Activated T-helper 1 cell treated with Interleukin-2 at 50 U/mL for 16 hours (primary cell): ENCODE measurements around the gene SHD.
"Not testable (repeated sequence)": the region's sequence is repeated elsewhere in the genome, so short reads cannot be mapped to it uniquely, and the experiment has no call there.

Source experiments
- DNase-seq: peaks from one replicate; pipeline ENCODE4 v3.0.0-alpha.2; 2020; ENCODE audit warnings: low read depth

The SHD gene

DNA sequence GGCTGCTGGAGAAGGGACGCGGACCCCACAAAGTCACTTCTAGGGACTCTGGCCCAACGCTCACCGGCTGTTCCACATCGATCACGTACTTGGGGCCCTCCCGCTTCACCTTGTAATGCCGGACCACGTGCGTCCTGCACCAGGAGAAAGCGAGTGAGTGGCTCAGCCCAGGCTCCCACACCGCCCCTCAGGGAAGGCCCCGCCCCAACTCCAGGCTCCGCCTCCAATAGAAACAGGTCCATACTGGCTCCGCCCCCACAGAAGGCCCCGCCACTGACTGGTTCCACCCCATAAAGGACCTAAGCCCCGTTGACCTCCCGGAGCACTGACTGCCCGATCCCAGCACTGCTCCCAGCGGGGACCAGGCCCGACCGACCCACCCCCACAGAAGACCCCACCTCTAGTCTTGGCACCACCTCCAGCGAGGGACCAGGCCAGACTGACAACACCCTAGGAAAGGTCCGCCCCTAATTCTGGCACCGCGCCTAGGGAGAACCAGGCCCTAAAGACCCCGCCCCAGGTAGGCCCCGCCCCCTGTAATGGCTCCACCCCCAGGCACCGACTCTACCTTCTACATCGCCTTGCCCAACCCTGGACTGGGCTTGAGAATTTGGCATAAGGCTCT lies 48.3 kb downstream of the SHD start:
- peak; percentile 45 for DNase-seq

DNA sequence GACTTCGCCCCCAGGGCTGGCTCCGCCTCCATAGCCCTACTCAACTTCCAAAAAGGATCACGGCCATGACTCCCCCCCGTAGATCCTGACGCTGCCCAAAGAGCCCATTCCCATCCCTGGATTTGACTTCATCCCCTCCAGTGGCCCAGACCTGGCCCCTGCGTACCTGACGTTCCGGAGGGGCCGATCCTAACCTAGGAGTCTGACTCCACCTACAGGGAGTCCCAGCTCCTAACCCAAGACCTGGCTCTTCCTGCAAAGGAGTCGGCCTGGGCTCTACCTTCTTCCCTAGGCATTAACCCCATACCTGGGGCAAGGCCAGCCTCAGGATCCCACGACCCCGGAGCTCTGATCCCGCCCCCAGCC lies 48.8 kb downstream of the SHD start:
- DNase-seq = no peak

DNA sequence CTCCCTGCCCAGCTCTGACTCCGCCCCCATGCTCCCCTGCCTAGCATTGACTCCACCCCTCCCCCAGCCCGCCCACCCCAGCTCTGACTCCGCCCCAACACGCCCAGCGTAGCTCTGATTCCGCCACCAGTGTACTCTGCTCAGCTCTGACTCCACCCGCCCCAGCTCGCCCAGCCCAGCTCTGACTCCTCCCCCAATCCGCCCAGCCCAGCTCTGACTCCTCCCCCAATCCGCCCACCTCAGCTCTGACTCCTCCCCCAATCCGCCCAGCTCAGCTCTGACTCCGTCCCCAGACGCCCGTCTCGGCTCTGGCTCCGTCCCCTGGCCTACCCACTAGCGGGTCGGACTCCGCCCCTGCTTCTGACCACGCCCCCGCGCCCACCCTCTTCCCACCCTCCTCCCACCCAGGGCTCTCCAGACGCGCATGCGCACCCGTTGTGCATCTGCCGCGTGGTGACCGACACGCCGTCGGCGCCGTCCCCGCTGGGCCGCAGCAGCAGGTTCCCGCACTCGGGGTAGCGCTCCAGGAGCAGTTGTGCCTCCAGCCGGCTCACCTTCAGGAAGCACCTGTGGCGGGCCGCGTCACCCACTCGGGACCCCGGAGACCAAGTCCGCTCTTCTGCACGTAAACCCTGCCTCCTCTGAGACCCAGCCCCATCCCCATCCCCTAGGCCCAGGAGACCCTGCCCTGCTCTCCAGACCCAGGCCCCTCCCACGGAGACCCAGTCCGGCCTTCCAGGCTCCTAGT lies 49.4 kb downstream of the SHD start:
- DNase-seq = peak; percentile 87

GRCh38 chr19:4328991-4329681 lies 50.1 kb downstream of the SHD start:
- DNase-seq = not testable (repeated sequence)

GRCh38 chr19:4329858-4330257 lies 50.8 kb downstream of the SHD start:
- no peak for DNase-seq

DNA sequence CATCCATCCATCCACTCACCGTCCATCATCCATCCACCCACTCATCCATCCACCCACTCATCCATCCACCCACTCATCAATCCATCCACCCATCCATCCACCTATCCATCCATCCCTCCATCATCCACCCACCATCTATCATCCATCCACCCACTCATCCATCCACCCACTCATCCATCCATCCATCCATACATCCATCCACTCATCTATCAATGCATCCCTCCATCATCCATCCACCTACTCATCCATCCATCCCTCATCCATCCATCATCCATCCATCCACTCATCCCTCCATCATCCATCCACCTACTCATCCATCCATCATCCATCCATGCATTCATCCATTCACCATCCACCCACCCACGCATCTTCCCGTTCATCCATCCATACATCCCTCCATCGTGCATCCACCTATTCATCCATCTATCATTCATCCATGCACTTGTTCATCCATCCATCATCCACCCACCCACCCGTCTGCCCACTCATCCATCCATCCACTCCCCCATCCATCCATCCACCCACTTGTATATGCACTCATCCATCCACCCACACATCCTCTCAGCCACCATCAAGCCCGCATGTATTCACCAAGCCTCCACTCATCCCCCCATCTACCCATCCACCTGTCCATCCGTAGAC lies 56.0 kb downstream of the SHD start:
- DNase-seq = no peak

DNA sequence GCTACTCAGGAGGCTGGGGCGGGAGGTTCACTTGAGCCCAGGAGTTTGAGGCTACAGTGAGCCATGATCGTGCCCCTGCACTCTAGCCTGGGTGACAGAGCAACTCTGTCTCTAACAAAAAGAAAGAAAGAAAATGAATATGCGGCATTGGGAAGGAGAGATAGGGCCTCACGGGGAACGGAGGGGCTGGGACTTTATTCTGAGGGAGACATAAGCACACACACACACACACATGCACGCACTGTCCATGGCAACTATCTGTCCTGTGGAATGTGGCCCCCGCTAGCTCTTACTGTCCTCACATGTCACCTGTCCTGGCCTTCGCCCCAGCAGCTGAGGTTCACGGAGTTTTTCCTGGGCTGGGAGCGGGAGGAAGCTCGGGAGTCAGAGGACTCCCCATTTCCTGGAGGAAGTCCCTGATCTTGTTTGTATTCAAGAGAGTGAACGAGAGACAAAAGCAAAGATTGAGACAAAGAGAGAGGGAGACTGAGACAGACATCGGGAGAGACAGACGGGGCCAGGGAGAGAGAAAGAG lies 58.9 kb downstream of the SHD start:
- no peak for DNase-seq

- no peak for DNase-seq
Observed at GRCh38 chr19:4338441-4339355, 59.6 kb downstream of the SHD start, which contains the start of gene STAP2. TSS of gene STAP2 (minus strand) at chr19:4338827. CDS start at chr19:4338753, 74 bp downstream.
